Midbrain (tissue), 1 donor: ENCODE results near the gene HDAC5.
A peak's percentile ranks its signal among the peaks of the same experiment; 100 is the strongest.
"Not testable (repeated sequence)": the region's sequence is repeated elsewhere in the genome, so short reads cannot be mapped to it uniquely, and the experiment has no call there.

ENCODE experiments used
- DNase-seq: peaks from one replicate; lab custom pipeline; 2025; lab: John Stamatoyannopoulos, UW

The HDAC5 gene

DNA sequence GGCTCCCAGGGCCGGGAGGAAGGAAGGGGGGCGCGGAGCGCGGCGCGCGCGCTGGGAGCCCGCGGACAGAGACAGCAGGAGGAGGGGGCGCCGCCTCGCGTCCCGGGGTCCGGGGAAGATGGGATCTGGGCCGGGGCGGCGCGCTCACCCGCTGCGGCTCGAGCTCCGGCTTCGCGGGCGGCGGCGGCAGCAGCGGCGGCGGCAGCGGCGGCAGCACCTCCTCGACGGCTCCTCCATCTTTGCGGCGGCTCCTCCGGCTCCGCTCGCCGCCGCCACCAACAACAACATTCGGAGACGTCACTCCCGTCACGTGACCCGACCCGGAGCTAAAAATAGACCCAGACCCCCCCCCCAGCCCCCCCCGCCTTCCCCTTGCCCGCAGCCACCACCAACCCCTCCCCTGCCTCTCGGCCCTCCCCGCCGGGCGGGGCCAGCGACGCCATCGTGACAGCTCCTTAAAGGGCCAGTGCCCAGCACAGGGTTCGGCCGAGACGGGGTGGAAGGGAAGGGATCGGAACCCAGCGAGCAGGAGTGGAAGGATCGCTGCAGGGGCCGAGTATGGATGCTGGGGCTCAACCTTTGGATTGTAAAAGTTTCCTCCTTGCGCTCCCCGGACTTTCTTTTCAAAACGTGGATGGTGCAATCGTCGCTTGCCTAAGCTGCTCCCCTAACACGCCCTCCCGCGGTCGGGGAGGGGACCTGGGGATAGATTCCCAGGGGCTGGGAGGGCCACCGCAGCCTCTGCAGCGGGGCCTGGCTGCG is at the start of gene HDAC5:
HDAC5 (minus strand) TSS at position 286 of the 762 bp plus-strand sequence. CDS start 6,126 bp downstream, outside the sequence.
- peak; percentile 96 for DNase-seq

DNA sequence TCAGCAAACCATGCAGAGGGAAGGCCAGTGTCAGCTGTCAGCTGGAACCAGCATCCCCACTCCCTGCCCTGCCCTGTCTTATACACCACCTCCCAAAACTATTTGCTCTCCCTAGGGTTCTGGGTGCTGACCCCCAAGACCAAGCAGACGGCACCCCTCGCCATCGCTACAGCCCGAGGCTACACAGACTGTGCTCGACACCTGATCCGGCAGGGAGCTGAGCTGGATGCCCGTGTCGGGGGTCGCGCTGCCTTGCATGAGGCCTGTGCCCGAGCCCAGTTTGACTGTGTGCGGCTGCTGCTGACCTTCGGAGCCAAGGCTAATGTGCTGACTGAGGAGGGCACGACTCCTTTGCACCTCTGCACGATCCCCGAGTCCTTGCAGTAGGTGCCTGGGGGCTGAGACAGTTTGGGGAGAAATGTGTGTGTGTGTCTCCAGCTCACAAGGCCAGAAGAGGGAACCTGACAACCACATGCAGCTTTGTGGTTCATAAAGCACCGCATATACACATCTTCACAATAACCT is 48.6 kb upstream of the HDAC5 start:
- DNase-seq = no peak

DNA sequence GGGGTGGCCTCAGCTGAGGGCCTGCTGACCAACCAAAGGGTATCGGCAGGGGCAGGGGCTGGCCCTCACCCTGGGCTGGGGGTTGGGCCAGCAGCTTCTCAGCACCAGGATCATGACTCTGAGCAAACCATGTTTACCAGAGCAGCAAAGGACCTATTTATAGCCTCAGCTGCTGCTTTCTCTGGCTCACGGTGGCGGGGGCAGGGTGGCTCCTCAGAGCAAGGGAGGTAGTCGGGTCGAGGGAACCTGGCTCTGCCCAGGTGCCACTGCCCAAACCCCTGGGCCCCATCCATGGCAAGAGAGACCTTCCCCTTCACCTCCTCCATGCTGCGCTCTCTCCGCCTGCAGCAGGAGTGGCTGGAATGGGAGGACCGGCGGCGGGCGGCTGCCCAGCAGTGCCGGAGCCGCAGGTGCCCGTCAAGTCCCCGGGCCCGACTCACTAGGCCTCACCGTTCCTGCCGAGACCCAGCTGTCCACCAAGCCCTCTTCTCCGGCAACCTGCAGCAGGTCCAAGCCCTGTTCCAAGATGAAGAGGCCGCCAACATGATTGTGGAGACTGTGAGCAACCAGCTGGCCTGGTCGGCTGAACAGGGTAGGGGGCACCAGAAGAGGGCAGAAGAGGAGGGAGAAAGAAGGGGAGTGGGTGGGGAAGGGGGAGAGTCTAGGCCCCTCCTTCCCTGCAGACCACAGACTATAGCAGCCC is 47.2 kb upstream of the HDAC5 start, which contains the start of gene ASB16:
ASB16 (plus strand) TSS at position 206 of the 703 bp plus-strand sequence; CDS start at position 292, 86 bp downstream.
- no peak for DNase-seq

DNA sequence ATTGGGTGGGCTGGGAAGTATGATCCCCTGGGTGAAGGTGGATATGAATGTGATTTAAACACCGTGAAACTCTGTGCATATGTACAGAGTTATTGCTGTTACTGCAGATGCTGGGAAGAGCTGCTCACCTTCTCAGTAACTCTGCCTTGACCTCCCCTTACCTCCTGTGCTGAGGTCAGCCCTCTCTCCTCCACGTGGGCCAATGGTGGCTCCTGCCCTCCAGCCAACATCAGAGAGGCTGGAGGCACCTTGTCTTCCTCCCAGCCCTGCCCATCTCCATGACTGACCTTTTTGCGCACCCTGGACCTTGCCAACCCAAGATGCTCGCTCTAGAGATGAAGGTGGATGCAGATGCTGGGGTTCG is 46.7 kb upstream of the HDAC5 start:
- no peak for DNase-seq

DNA sequence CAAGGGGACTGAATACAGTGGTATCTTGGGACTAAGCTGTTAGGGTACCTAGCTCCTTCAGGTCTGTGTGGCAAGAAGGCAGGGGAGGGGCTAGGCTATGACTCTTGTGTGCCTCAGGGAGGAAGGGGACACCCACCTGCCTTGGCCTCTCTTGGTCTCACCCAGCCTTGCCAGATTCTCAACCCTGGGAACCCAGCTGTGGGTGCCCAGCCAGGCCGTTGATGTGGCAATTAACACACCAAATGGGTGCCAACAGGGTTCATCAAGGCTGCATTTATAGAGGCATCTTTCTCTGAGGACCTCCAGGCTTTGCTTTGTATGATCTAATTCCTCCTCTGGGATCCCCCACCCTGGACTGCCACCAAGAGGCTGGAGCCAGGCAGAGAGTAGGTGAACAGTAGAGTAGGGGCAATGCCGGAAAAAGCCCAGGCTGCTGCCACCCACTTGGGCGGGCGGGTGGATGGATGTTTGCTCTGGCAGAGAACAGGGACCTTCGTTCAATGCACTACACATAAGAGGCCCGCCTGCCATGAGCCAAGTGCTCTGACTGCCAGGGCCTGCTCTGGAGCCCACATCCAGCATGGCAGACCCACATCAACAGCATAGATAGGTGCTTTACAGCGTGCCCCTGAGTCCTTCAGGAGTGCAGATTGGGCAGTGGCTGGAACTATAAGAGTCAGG is 43.9 kb upstream of the HDAC5 start:
- no peak for DNase-seq

DNA sequence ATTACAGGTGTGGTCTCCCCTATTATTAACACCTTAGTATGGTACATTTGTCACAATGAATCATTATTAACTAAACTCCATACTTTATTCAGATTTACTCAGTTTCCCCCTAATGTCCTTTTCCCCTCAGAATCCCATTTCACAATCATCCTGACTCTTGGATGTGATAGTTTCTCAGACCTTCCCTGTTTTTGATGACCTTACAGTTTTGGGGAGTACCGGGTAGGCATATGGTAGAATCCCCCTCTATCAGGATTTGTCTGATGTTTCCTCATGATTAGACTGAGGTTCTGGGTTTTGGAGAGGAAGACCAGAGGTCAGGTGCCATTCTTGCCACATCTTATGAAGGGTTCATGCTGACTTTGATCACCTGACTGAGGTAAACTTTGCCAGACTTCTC is 41.0 kb upstream of the HDAC5 start:
- DNase-seq = no peak

DNA sequence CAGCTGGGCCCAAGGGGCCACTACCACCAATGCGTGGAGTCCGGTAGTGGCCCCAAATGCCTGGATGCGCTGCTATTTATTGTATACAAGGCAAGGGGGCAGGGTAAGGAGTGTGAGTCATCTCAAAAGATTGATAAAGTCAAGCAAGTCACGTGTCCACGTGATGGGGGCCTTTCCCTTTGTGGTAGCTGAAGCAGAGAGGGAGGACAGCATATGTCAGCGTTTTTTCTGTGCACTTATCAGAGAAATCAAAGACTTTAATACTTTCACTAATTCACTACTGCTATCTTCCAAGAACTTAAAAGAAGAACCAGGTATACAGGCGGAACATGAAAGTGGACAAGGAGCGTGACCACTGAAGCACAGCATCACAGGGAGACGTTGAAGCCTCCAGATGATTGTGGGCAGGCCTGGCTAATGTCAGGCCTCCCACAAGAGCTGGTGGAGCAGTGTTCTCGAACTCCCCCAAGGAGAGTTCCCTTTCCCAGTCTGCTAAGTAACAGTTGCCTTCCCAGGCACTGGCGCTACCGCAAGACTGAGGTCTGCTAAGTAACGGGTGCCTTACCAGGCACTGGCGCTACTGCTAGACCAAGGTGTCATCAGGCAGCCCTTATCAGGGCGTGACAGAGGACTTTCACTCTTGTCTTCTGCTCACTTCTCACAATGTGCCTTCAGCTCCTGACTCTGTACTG is 36.2 kb upstream of the HDAC5 start:
- no peak for DNase-seq

DNA sequence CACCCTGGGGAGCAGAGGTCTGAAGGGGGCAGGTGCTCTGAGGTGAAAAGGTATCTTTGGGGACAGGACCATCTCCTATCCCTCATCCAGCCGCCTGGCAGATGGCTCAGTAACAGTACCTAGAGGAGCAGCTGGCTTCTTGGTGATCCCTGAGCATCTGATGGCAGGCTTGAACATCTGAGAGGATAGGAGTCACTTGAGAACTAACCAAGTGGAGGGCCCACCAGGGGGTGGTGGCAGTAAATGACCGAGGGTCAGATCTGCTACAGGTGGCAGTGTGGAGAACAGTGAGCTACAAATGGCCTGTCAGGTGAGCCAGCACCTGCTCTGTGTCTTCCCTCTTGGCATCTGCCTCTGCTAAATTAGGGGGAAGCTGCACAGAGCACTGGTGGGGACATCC is 32.0 kb upstream of the HDAC5 start:
- no peak for DNase-seq

DNA sequence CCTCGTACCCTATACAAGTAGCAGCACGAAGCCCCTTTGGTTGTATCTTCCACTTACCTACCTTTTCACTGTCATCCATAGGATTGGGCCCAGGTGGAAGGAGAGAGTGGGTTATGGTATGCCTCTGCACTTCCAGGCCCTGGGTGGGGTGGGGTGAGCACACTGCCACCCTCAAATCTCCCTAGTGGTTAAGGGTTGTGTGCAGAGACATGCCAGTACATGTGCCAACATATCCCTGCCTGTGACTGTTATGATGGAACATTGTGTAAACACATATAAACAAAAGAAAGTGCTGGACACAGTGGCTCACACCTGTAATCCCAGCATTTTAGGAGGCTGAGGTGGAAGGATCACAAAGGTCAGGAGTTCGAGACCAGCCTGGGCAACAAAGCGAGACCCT is 29.4 kb upstream of the HDAC5 start:
- no peak for DNase-seq

DNA sequence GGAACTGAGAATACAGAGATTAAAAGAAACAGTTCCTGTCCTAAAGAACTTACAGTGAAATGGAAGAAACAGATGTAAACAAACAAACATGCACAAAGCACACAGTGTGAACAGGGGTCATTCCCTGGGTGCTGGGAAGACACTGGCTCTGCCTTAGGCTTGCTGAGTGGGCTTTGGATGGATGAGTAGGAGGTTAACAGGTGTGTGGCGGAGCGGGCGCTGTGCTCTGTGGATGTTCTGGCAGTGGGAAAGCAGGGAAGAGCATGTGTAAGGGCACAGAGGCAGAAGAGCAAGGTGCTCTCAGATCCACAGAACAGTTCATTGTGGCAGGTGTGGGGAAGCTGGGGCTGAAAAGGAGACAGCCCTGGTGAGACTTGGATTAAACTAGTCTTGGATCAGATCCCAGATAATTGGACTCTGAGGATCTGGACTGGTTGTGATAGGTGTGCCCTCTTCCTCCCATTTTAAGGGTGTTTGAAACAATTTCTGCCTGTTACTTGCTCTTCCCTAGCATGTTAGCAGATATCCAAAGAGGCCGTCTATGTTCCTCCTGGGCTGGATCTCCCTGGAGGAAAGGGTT is 26.4 kb upstream of the HDAC5 start:
- DNase-seq = no peak

DNA sequence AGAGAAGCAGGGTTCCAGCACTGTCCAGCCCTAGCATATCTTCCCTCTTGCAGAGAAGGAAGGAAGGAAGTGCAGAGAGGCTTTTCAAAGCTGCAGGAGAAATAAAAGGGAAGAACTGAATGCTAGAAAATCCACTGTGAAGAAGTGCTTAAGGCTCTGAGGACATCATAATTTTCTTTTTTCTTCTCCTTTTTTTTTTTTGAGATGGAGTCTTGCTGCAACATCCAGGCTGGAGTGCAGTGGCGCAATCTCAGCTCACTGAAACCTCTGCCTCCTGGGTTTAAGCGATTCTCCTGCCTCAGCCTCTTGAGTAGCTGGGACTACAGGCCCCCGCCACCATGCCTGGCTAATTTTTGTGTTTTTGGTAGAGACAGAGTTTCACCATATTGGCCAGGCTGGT is 25.6 kb upstream of the HDAC5 start:
- not testable (repeated sequence) for DNase-seq

DNA sequence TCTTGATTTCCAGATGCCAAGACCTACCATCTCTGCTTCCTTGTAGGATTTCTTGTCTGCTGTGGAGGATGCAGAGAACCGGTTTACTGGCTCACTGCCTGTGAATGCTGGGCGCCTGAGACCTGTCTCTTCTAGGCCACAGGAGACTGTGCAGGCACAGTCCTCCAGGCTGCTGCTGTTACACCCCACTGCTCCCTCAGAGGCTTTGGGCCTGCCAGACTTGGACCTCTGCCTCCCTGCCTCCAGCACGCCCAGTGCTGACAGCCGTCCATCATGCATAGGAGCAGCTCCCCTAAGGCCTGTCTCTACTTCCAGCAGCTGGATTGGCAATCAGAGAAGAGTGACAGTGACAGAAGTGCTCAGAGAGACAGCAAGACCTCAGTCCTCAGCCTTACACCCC is 24.4 kb upstream of the HDAC5 start:
- DNase-seq = no peak

DNA sequence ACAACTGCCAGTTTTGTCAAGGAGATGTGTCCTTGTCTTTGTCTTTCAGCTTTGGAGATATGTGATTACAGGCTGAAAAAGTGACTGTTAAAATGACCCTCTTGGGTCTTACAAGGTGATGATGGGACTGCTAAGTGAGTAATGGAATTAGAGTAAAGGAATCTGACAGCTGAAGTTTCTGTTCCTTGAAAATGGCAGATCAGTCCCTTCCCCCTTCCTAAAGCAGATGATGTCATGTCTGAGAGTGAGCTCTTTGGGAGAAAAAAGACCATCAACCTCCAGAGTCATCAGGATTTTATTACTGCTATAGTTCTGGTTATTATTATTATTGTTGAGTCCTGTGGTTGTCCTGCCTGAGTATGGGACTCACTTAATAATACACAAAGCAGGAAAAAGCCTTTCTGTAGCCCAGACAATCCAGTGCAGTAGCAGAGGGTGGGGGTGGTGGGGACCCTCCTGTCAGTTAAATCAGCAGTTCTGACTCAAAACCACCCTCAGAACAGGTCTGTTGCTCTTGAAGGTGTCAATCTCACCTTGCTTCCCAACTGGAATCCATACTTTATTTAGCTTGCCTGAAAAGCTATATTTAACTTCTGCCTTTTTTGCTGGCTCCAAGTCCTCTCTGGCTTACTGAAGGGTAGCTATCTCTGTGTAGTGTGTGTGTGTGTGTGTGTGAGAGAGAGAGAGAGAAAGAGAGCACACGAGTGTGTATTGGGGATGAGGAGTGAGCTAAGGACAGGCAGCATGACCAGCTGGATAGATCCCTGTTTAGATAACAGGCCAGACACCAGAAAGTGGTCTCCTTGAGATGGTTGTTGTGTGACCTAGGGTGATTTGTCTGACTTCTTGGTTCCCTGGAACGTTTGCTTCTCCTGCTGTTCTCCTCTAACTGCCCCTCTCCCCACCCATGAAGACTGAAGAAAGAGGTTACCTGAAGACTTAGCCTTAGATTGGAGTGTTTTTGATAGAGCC is 23.2 kb upstream of the HDAC5 start:
- no peak for DNase-seq

DNA sequence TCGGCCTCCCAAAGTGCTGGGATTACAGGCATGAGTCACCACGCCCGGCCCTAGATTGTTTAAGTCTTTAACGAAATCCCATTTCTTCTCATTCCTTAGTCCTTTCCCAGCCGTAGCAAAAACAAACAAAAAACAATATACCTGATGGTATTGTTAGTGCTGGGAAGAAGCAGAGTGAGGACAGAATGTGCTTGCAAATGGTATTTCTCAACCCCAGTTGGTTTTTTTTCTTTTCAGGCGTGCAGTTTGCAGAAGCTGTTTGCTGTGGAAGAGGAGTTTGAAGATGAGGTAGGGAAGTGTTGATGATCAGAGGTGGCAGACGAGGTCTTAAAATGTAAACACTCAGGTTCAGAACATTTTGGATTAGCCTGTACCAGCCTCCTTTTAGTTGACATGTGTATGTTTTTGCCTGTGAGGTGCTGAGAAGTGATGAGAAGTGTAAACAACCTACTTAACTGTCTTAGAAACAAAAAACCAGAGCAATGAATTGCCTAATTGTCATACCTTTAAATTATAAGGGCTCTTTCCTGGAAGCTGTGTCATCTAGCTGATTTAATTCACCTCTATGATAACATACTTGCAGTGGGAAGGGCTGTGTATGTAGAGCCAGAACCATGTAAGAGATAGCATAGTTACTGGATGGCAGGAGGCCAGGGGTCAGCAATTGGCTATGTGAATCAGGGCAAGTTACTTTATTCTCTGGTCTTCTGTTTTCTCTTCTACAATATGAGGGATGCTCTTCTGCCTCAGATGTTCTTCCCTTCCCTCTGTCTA is 21.7 kb upstream of the HDAC5 start:
- no peak for DNase-seq

DNA sequence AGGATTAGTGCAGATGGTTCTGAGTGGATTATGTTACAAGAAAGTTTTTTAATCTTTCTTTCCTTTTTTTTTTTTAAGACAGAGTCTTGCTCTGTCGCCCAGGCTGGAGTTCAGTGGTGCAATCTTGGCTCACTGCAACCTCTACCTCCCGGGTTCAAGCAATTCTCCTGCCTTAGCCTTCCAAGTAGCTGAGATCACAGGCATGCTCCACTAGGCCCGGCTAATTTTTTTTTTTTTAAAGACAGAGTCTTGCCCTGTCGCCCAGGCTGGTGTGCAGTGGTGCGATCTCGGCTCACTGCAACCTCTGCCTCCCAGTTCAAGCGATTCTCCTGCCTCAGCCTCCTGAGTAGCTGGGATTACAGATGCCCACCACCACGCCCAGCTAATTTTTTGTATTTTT is 20.5 kb upstream of the HDAC5 start:
- not testable (repeated sequence) for DNase-seq

DNA sequence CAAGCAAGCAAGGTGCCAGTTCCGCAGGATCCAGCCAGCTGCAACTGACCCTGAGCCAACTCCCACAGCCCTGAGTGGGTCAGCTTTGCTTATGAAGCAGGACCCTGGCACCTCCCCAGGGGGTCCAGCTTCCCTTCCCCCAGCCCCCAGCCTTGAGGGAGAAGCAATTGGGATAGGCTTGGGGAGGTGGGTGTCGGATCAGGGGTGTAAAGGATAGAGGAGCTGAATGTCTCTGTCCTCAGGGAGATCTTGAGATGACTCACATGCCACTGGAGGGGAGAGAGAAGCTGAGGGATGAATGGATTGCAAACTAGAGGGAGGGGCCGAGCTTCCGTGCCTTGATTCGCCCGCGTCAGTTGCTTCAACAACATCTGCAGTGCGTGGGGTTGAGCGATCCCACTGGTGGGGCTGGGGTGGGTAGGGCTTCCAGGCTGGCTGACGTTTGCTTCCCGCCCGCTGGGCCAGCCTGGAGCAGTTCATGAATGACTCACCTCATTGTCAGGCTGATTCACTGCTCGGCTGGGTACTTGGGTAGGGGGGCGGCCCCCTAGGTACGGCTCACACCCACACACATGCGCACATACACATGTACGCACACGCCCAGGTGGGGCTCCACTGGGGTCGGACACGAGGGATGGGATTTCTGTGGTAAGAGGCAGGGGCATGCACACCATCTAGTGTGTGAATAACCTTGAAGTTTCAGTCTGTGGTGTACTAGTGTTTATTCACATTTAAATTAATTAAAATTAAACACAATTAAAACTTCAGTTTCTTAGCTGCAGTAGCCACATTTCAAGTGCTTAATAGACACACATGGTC is 14.7 kb upstream of the HDAC5 start:
- DNase-seq = no peak

DNA sequence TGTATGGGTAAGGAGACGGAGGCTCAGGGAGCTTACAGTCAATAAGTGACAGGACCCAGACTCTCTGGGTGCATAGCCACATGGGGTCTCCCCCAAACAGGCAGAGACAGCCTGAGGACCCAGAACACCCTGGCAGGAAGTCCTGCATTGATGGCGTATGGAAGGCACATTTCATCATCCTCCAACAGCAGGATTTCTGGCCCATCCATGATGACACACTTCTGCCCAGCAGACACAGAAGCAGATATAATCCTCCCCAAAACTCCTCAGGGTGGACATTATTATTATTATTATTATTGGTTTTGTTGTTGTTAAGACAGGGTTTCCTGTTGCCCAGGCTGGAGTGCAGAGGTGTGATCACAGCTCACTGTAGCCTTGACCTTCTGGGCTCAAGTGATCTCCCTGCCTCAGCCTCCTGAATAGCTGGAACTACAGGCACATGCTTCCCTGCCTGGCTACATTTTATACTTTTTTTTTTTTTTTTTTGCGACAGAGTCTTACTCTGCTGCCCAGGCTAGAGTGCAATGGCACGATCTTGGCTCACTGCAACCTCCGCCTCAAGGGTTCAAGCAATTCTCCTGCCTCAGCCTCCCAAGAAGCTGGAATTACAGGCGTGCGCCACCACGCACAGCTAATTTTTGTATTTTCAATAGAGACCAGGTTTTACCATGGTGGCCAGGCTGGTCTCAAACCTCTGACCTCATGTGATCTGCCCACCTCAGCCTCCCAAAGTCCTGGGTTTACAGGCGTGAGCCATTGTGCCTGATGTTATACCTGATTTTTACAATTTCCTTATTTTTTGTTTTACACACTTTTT is 11.5 kb upstream of the HDAC5 start:
- DNase-seq = no peak

DNA sequence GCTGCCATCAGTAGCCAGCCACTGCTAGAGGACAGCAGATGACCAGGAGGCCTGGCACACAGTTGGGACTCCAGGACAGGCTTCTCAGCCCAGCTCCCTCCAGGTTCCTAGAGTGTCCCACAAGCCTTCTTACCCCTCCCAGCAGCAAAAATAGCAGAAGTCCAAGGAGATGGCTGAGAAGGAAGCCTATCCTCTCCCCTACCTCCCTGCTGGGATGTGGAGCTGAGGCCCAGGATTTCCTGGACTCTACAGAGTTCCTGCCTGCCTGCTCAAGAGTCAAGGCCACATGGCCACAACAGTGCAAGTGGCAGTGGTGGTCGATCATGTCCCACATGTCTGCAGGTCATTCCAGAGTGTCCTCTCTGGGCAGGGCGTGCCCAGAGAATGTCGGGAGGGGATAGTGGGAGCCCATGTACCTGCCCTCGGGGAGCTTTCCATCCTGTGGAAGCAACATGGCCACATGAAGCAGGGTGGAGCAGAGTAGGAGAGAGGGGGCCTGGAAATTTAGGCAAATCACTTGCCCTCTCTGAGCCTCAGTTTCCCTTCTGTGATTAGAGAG is 10.6 kb upstream of the HDAC5 start:
- no peak for DNase-seq
